Stimulated activated CD8-positive, alpha-beta memory T cell treated with anti-CD3 and anti-CD28 coated beads, Interleukin-15, amount 100 ng/mL, for 24 hours (primary cell): ENCODE results near the gene SYNDIG1.

Experiments used
- DNase-seq: peaks from one replicate; pipeline ENCODE4 v3.0.0-alpha.2; 2020; ENCODE audit warnings: low read depth

Gene SYNDIG1

DNA sequence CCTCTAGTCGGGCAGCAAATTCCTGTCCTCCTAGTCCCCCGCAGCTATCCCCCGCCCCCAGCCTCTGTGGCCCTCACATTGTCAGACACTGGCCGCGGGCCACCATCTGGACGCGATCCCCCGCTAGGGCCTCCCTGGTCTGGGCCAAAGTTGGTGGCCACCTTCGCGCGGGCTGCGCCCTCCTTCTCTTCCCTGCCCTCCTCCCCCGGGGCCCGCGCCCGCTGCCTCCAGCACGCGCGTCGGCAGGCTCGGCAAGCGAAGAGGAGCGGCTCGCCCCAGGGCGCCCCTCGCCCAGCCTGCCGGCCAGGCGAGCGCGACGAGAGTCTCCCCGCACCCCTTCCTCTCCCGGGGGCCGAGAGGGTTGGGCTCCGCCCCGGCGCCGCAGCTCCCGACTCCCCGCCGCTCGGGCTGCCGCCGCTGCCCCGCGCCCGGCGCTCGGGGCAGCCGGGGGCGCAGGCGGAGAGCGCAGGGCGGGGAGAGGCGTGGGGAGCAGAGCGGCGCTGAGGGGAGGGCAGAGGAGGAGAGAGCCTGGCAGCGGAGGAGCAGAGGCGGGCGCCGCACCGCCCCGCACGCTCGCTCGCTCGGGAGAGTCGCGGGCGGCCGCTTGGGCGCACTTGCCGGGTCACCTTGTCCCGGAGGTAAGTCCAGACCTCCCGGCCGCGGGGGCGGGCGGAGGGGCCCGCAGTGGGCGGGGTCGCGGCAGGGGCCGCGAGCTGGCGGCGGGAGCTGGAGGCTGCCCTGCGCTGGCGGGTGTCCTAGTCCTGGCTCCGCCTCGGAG, at the start of gene SYNDIG1:
Gene SYNDIG1 (plus strand): TSS at position 514 of the 778 bp plus-strand sequence. CDS start 73,469 bp downstream, outside the sequence.
- no peak for DNase-seq

DNA sequence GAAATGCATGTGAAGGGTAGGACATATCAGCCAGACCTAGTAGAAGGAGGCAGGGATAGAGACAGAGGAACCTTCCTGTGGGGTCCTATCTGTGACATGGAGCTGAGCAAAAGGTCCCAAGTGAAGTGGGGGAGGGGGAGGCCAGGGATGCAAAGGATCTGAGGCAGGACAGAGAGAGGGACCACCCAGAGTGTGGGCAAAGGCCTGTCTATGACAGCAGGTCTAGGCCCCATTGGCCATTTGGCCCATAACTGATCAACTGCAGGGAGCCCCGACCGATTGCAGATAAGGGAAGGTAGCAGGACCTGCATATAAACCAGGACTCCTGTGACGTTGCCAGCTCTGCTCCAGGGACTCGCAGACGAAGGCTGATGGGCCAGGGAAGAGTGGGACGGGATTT, 49.6 kb upstream of the SYNDIG1 start:
- no peak for DNase-seq

DNA sequence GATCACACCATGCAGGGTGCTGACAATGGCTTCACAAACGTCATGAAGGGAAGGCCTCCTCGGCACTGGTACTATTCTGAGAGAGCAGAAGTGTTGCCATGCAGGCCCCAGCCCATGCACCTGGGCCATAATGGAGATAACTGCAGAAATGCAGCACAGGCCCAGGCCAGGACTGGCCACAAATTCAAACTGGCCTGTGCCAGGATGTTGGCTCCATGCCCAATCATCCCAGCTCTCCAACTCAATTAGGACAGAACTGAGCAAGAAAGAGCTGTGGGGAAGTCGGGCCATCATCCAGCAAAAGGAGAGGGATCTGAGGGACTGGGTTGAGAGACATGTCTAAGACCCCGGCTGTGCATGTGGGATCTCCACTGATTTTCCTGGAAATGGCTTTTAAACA, 48.9 kb upstream of the SYNDIG1 start:
- DNase-seq: no peak

DNA sequence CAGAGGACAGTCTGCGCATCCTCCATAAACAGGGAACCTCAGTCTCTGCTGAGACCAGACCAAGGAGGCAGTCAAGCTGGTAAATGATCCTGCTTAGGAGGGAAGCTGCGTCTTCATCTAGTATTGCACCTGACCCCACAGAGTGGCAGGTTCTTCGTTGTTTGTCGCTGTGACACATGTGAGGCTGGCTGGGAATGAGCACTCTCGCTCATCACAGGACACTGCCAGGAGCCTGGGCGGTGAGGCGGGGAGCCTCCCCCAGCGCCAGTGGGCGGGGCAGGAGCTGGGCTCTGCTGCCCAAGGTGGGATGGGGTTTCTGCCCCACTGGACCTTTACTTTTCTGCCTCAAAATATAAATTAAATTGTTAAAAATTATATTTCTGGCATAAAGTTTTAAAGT, 48.4 kb upstream of the SYNDIG1 start:
- DNase-seq: no peak

GRCh38 chr20:24422091-24422760, 47.2 kb upstream of the SYNDIG1 start:
- DNase-seq: no peak

DNA sequence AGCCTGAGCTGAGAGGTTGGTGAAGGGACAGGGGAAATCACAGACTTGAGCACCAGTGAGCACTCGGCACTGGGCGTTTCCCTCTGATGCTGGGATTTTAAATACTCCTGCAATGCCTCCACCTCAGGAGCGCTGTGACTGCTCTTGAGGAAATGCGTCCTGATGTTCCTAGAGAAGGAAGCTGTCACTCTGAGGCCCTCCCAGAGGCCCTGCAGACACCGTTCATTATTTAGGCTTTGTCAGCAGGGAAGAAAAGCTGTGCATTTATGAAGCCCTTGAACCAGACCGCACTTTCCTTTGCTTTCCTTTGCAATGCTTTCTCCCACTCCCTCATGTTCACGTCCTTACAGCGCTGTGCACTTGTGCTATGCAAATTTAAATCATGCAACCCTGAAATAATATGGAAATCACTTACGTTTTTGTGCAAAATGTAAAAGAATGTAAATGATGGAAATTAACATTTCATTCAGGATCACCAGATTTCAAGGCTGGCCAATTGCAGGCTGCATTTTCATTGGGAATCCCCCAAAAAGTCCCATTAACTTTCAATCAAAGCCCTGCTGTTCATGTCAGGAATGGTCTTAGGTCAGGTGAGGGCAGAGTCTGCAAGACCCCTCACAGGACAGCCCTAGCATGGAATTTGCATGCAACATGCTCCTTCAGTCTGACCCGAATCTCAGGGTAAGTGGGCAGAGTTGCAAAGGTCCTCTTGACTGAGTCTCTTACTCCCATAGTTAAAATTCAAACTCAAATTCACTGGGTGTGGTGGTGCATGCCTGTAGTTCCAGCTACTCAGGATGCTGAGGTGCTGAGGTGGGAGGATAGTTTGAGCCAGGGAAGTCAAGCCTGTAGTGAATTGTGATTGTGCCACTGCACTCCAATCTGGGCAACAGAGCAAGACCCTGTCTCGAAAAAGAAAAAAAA, 45.8 kb upstream of the SYNDIG1 start:
- no peak for DNase-seq

DNA sequence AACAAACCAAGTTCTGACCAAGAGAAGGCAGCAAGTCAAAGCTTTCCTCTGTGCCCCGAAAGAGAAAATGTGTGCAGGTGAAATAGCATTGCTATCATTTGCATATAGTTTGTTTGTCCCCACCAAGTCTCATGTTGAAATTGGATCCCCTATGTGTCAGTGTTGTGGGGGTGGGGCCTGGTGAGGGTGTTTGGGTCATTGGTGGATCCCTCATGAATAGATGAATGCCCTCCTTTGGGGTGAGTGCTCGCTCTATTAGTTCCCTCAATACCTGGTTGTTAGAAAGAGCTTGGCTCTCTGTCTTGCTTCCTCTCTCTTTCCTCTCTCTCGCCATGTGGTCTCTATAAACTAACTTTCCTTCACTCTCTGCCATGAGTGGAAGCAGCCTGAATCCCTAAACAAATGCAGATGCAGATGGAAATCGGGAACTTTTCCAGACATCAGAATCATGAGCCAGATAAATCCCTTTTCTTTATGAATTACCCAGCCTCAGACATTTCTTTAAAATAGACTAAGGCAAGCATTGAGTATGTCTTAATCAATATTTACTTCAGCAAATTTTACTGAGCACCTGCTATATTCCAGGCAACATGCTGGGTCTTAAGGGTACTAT, 43.8 kb upstream of the SYNDIG1 start:
- DNase-seq: no peak

DNA sequence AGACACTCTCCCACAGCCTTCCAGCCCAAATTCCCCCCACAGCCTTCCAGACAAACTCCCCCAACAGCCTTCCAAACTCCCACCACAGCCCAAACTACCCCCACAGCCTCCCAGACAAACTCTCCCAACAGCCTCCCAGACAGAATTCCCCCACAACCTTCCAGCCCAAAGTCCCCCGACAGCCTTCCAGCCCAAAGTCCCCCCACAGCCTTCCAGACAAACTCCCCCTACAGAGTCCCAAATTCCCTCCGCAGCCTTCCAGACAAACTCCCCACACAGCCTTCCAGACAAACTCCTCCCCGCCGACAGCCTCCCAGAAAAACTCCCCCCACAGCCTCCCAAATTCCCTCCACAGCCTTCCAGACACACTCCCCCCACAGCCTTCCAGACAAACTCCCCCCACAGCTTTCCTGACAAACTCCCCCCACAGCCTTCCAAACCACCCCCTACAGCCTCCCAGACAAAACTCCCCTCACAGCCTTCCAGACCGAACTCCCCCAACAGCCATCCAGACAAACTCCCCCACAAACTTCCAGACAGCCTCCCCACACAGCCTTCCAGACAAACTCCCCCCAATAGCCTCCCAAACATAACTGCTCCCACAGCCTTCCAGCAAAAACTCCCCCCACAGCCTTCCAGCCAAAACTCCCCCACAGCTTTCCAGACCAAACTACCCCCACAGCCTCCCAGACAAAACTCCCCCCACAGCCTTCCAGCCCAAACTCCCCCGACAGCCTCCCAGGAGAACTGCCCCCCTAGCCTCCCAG, 38.0 kb upstream of the SYNDIG1 start:
- no peak for DNase-seq

DNA sequence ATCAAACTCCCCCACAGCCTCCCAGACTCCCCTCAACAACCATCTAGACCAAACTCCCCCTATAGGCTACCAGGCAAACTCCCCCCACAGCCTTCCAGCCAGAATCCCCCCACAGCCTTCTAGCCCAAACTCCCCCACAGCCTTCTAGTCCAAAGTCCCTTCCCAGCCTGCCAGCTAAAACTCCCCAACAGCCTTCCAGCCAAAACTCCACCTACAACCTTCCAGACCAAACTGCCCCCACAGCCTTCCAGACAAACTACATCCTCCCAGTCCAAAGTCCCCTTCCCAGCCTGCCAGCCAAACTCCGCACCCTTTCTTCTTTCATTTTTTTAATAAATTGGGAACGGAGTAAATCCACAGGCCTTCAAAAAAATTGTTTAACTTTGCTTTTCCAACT, 37.4 kb upstream of the SYNDIG1 start:
- no peak for DNase-seq

DNA sequence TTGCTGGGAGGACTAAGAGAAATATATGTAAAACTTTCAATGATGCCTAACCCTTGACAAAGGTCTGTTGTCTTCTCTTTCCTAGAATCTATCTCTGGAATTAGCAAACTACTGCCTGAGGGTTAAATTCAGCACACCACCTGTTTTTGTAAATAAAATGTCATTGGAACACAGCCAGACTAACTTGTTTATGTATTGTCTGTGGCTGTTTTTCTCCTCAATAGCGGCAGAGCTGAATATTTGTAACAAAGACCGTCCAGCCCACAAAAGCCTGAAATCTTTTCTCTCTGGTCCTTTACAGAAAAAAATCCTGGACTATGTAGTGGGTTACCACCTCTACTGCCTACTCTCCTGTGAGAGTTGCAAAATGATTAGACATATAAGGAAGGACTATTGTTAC, 33.3 kb upstream of the SYNDIG1 start:
- DNase-seq: no peak

DNA sequence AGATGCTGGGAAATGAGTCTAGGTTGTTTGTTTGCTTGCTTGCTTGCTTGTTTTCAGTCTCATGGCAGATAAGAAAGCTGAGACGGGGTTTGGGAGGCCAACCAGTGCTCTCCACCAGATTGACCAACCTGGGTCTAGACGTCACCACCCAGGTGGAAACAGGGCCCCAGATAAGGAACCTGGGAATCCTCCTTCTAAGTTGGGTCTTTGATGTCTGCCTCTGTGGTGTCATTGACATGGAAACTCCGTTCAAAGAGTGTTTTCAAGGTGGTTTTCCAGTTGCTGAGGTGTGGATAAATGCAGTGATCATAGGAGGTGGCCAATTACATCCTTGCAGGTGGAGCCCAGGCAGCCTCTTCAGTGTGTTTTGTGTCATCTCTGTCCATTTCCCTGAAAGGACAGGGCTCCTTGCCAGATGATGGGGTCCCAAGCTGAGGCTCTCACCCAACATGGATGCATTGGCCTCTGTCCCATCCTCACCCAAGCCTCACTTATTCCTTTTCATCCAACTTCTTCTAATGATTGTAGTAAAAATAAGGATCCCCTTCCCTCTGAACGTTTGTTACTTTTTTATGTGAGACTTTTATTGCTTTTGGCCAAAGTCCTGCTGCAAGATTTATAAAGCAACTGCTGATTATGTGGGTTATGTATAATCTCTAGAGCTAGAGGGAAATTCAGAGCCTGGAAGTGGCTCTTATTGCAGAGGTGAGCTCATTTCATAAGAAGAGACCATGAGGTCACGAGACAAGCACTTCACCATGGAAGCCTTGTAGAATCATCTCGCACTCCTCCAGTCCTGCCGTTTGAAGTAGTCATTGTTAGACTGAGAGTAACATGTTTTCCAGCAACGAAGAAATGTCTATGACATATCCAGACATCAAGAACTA, 32.0 kb upstream of the SYNDIG1 start:
- no peak for DNase-seq

DNA sequence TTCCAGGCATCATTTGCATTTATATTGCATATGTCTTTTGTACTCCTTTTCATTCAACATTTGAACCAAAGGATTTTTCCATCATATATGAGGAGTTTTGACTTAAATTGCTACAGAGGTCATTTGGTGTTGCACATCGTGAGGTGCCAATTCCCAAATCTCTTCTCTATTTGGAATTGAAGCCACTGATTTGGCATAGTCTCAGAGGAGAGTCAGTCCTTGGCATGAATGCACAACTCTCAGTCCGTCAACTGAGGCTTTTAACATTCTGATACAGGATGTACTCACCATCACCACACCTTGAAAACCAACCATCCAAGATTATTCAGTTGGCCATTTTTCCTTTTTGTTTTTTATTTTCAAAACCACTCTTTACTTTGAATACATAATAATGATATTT, 31.1 kb upstream of the SYNDIG1 start:
- no peak for DNase-seq

- DNase-seq: no peak
These were observed 29.6 kb upstream of the SYNDIG1 start for GRCh38 chr20:24439737-24440387.

DNA sequence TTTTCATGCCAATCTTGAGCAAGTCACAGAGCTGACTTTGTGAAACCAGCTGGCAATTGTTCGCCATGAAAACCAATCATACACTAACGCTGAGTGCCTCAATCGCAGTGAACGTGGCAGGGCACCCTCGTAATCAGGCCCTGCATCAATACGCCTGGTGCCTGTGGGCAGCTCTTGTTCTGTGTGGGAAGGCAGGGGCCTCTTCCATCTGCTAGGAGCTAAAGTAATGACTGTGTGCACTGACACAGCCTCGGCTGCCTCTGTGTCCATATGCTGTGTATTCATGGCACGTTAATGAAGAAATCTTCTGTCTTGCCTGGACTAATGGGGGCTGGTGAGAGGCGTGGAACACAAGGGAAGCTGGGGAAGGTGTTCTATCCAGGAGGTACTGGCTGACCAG, 27.8 kb upstream of the SYNDIG1 start:
- DNase-seq: no peak

DNA sequence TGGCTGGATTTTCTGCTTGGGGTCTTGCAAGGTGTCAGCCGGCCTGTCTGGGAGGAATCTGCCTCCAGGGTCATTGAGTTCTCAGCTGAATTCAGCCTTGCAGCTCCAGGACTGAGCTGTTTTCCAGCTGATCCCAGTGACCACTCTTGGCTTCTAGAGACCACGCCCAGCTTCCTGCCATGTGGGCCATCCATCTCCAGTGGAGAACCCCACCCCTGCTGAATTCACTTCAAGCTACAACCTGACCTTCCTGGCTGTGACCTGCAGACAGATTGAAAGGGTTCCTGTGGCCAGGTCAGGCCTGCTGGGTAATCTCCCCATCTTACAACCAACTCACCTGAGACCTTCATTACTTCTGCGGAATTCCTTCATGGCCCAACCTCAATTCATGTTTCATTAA, 26.5 kb upstream of the SYNDIG1 start:
- no peak for DNase-seq

- no peak for DNase-seq
These were observed 26.0 kb upstream of the SYNDIG1 start for GRCh38 chr20:24443436-24443835.

- DNase-seq: no peak
These were observed 24.8 kb upstream of the SYNDIG1 start for GRCh38 chr20:24444526-24445190.

DNA sequence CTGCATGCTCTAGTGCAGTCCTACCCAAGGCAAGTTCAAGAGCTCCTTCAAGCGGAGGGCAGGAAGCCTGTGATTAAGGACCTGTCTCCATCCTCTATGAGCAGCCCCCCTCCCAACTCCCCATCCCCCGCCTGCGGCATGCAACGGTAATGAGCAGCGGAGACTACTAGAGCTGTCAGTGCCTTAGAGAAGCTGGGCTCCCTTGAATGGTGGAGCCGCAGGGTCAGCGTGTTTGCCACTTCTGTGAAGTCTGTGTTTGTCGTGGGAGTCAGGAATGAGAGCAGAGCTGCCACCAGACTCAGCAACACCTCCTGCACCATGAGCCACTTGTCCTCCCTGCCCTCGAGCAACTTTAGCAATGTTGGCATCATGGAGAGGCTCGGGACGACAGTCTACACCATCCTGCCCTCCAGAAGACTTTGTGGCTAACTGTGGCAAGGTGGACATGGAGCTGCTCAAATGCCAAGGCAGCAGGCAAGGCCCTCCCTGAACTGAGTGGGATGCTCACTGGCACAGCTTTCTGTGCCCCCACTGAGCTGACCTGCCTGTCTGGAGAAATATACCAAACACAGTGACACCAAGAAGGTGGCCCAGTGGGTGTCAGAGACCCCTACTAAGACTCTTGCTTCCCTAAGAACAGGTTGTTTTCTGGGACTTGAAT, 23.8 kb upstream of the SYNDIG1 start:
- no peak for DNase-seq

GRCh38 chr20:24446811-24447210, 22.6 kb upstream of the SYNDIG1 start:
- DNase-seq: no peak
